Endothelial cell of umbilical vein (primary cell): ENCODE measurements around the gene PPP1R16B. TPM values are rescaled to one million over a fixed set of nuclear protein-coding genes. Genes with fewer than 3 reads are reported as not detected.

Source experiments
- BruUV-seq: library from RNA; stranded (reverse); fragments of 400-500 nt; replicated peaks from 2 replicates; lab custom pipeline; 2021; lab: Mats Ljungman, UMichigan
- CTCF ChIA-PET: fragments of 300-600, 350-600 bp; sonication (Branson Sonifier 250); formaldehyde crosslinking; loops from one replicate; lab custom pipeline; 2021; ENCODE audit warnings: antibody characterized with exemption, inconsistent platforms; lab: Charles Lee
- POLR2A ChIA-PET: fragments of 300-600, 350-600 bp; sonication (Branson Sonifier 250); formaldehyde crosslinking; loops from one replicate; lab custom pipeline; 2021; ENCODE audit warnings: antibody characterized with exemption, inconsistent platforms; lab: Charles Lee
- DNase-seq: peaks from one replicate; pipeline ENCODE4 v3.0.0-alpha.2; 2011; ENCODE audit warnings: low read depth, low spot score
- FAIRE-seq: peaks from 2 replicates; lab custom pipeline; 2011; peaks lifted over from hg19 to GRCh38; lab: Jason Lieb, UNC
- H2AFZ ChIP-seq: 2 replicates; pipeline ENCODE4 v1.6.0; 2012; ENCODE audit warnings: low read depth, low read length, control low read depth, inconsistent platforms
- H3K27ac ChIP-seq: 2 replicates; pipeline ENCODE4 v1.5.1; 2011; ENCODE audit warnings: low read depth, mild to moderate bottlenecking, control low read depth, low read length, moderate library complexity; ENCODE audit not compliant: insufficient read depth
- H3K27me3 ChIP-seq, 2 experiments: 2 replicates each; pipeline versions ENCODE4 v1.6.0 to v1.6.1; 2011; ENCODE audit warnings: low read length in 2 of 2, mixed read lengths in 1 of 2; ENCODE audit not compliant: control insufficient read depth in 2 of 2, insufficient read depth in 2 of 2
- H3K36me3 ChIP-seq, 2 experiments: 2 replicates in 1 of 2; 3 replicates in 1 of 2; pipeline ENCODE4 v1.5.1; 2011; ENCODE audit warnings: low read length in 2 of 2, mild to moderate bottlenecking in 1 of 2, moderate library complexity in 1 of 2; ENCODE audit not compliant: control insufficient read depth in 2 of 2, insufficient read depth in 2 of 2; ENCODE audit errors: extremely low read depth in 1 of 2
- H3K4me1 ChIP-seq: 3 replicates; pipeline ENCODE4 v1.5.1; 2011; ENCODE audit warnings: mild to moderate bottlenecking, low read length; ENCODE audit not compliant: control insufficient read depth, insufficient read depth; ENCODE audit errors: extremely low read depth
- H3K4me2 ChIP-seq: 2 replicates; pipeline ENCODE4 v1.6.1; 2011; ENCODE audit warnings: low read length, control low read depth, mixed read lengths; ENCODE audit not compliant: insufficient read depth
- H3K4me3 ChIP-seq, 3 experiments: fragments of 200-600 bp in 1 of 3; sonication (generic), shearing (Covaris generic) in 1 of 3; replicated peaks in 1 of 3; 2 replicates each; pipeline ENCODE4 v1.5.1; 2011 to 2016; ENCODE audit warnings: control low read depth in 3 of 3, low read length in 3 of 3, mild to moderate bottlenecking in 2 of 3, inconsistent platforms in 1 of 3, low read depth in 1 of 3, moderate library complexity in 1 of 3; ENCODE audit not compliant: insufficient read depth in 1 of 3
- H3K79me2 ChIP-seq: 2 replicates; pipeline ENCODE4 v1.6.0; 2012; ENCODE audit warnings: low read length, inconsistent platforms; ENCODE audit not compliant: control insufficient read depth, insufficient read depth
- H3K9ac ChIP-seq: replicated peaks from 2 replicates; pipeline ENCODE3; 2011; ENCODE audit warnings: low read length, control low read depth; ENCODE audit not compliant: insufficient read depth; ENCODE audit errors: extremely low read depth
- H3K9me1 ChIP-seq: replicated peaks from 3 replicates; pipeline ENCODE4 v1.6.0; 2011; ENCODE audit warnings: mild to moderate bottlenecking, low read length; ENCODE audit not compliant: control insufficient read depth, insufficient read depth; ENCODE audit errors: extremely low read depth
- H3K9me3 ChIP-seq: replicated peaks from 2 replicates; pipeline ENCODE4 v1.5.1; 2012; ENCODE audit warnings: low read length, inconsistent platforms; ENCODE audit not compliant: control insufficient read depth, insufficient read depth
- H4K20me1 ChIP-seq: replicated peaks from 2 replicates; pipeline ENCODE3; 2011; ENCODE audit warnings: mild to moderate bottlenecking, low read length; ENCODE audit not compliant: control insufficient read depth, insufficient read depth; ENCODE audit errors: extremely low read depth
- CTCF ChIP-seq, 2 donors: IDR thresholded peaks; 1 replicate in 1 of 2; 2 replicates in 1 of 2; pipeline ENCODE4 v1.5.1; 2011; ENCODE audit warnings: low read length in 2 of 2, mild to moderate bottlenecking in 2 of 2, moderate library complexity in 2 of 2, control low read depth in 1 of 2, inconsistent platforms in 1 of 2, low read depth in 1 of 2; ENCODE audit not compliant: insufficient read depth in 1 of 2; ENCODE audit errors: extremely low read depth in 1 of 2
- EZH2 ChIP-seq: IDR thresholded peaks from 2 replicates; pipeline ENCODE4 v1.6.1; 2012; ENCODE audit warnings: borderline replicate concordance, low read depth, mild to moderate bottlenecking, moderate library complexity, low read length, inconsistent platforms; ENCODE audit not compliant: severe bottlenecking
- FOS ChIP-seq: IDR thresholded peaks from 2 replicates; pipeline ENCODE4 v1.6.1; 2011; ENCODE audit warnings: mild to moderate bottlenecking, low read length, moderate library complexity, borderline replicate concordance; ENCODE audit not compliant: insufficient read depth
- GATA2 ChIP-seq: IDR thresholded peaks from 2 replicates; pipeline ENCODE4 v1.7.0; 2011; ENCODE audit warnings: low read depth, mild to moderate bottlenecking, moderate library complexity, mixed read lengths, low read length; ENCODE audit not compliant: insufficient read length, insufficient read depth
- JUN ChIP-seq: IDR thresholded peaks from 2 replicates; pipeline ENCODE4 v1.6.1; 2011; ENCODE audit warnings: borderline replicate concordance, low read depth; ENCODE audit not compliant: insufficient read length, insufficient read depth
- MYC ChIP-seq: IDR thresholded peaks from one replicate; pipeline ENCODE4 v1.6.1; 2011; ENCODE audit warnings: mild to moderate bottlenecking, low read depth, low read length
- POLR2A ChIP-seq: IDR thresholded peaks from 2 replicates; pipeline ENCODE4 v1.6.1; 2012; ENCODE audit warnings: low read depth, mild to moderate bottlenecking, control low read depth, low read length
- POLR2AphosphoS5 ChIP-seq: IDR thresholded peaks from 2 replicates; pipeline ENCODE4 v1.6.1; 2012; ENCODE audit warnings: low read depth, mild to moderate bottlenecking, control low read depth, low read length, moderate library complexity; ENCODE audit not compliant: insufficient read depth
- dilution Hi-C: fragments of 300-500 bp; cut with MboI; formaldehyde crosslinking; loops from one replicate; pipeline ENCODE4 v1.15.0; 2019; ENCODE audit warnings: low sequenced_read_pairs; ENCODE audit not compliant: extremely low pct_ligation_motif_present
- intact Hi-C: fragments of 100-400 bp; cut with micrococcal nuclease; formaldehyde crosslinking; loops from one replicate; pipeline ENCODE4 v1.10.0; 2022
- polyA plus RNA-seq, 4 experiments: library from polyadenylated mRNA; depleted of rRNA in 3 of 4; stranded (reverse) in 3 of 4; unstranded in 1 of 4; fragments of >200 nt; gene quantifications; 2 replicates each; pipeline versions ENCODE4 v1.2.1 to v1.2.3, GENCODE V29; 2011 to 2012; ENCODE audit warnings: missing spikeins in 1 of 4
- total RNA-seq: library from RNA; stranded (reverse); gene quantifications from 2 replicates; pipeline ENCODE4 v1.2.3, GENCODE V29; 2021
- TF ChIP-seq, protein P1 (sequence below): IDR thresholded peaks from 2 replicates; pipeline ENCODE4 v1.6.1; 2011; ENCODE audit not compliant: insufficient read depth, insufficient read length

PPP1R16B gene
- total and polyA plus RNA-seq, 2 donors (not counting 3 experiments of a cell fraction or from before 2014, with no cell fraction given) = 34.7 to 68.1 TPM

DNA sequence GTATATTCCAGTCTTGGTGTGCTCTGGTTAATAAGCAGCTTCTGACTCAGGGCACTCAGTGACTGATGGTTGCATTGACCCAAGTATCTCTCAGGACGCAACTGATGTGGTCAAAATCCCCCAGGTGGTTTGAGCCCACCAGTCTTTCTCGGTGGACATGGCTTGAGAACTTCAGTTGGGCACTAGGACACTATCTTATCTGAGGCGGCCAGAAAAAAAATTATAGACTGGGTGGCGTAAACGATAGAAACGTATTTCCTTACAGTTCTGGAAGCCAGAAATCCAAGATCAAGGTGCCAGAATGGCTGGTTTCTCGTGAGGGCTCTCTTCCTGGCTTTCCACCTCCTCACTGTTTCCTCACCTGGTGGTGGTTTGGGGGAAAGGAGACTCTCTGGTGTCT is 52.2 kb downstream of the PPP1R16B start:
- dilution Hi-C loops = no loop called here
- DNase-seq (no peak), FAIRE-seq (no peak)
- Histone ChIP-seq H2AFZ (no peak overlapping the region), H3K79me2 (no peaks in the 10 kb centered on the region), H4K20me1 (no peaks in the 10 kb centered on the region), H3K9ac (no peak overlapping the region), H3K36me3 (no peaks in the 10 kb centered on the region), H3K27ac (no peak overlapping the region), H3K9me1 (no peaks in the 10 kb centered on the region), H3K4me2 (no peak overlapping the region), H3K27me3 (no peaks in the 10 kb centered on the region), H3K4me1 (no peaks in the 10 kb centered on the region), H3K4me3 (no peak overlapping the region), H3K9me3 (no peaks in the 10 kb centered on the region)
- no peak for TF ChIP-seq CTCF (IDR thresholded peaks at IDR 0.05; ENCODE audit: extremely low read depth in 1 of 2, insufficient read depth in 1 of 2, low read depth in 1 of 2, low read length in 2 of 2)
- no peak for TF ChIP-seq POLR2AphosphoS5
- no peak for TF ChIP-seq EZH2
- TF ChIP-seq, protein P1, sequence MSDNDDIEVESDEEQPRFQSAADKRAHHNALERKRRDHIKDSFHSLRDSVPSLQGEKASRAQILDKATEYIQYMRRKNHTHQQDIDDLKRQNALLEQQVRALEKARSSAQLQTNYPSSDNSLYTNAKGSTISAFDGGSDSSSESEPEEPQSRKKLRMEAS = no peak
- no peak for TF ChIP-seq GATA2
- TF ChIP-seq MYC = no peak
- no peak for TF ChIP-seq POLR2A
- no peak for TF ChIP-seq FOS
- TF ChIP-seq JUN = no peak
- POLR2A ChIA-PET = no interaction called here
- intact Hi-C loops = no loop called here
- CTCF ChIA-PET = no interaction called here
- no TSS peak for BruUV-seq
